ENCODE measurements around the gene LPP. TPM values are rescaled to one million over a fixed set of nuclear protein-coding genes. Genes with fewer than 3 reads are reported as not detected.

LPP gene
- total RNA-seq, 1 experiment from 2014 or later, result 148 TPM

- Histone ChIP-seq H3K4me1 (replicated peaks; ENCODE audit: insufficient read depth) (no peaks in the 10 kb centered on the region), H2AFZ (no peak overlapping the region), H3F3A (ENCODE audit: insufficient read depth, low read depth) (no peaks in the 10 kb centered on the region), H3K9me2 (ENCODE audit: insufficient read depth) (no peaks in the 10 kb centered on the region), H3K79me2 (ENCODE audit: low read depth) (no peaks in the 10 kb centered on the region; the same call in 1 of the 2 replicates), H3K9me3 (ENCODE audit: insufficient read depth, low read depth) (no peaks in the 10 kb centered on the region), H3K36me3 (ENCODE audit: low read depth) (peaks cover 7% of the 10 kb centered on the region; the same call in 1 of the 2 replicates), H3K27me3 (ENCODE audit: insufficient read depth, low read depth) (no peaks in the 10 kb centered on the region), H4K20me1 (ENCODE audit: insufficient read depth) (no peaks in the 10 kb centered on the region), H3K27ac (no peak overlapping the region), H3K4me2 (no peak overlapping the region), H3K4me3 (no peak overlapping the region)
- intact Hi-C loops (cut with micrococcal nuclease; ENCODE audit: unreplicated experiment), result no loop called here
- ChIA-PET CTCF (no interaction called here), POLR2A (ENCODE audit: unreplicated experiment) (no interaction called here)
- no peak for DNase-seq
- TF ChIP-seq CTCF (conservative IDR thresholded peaks at IDR 0.05) (no peak), EZH2 (IDR thresholded peaks at IDR 0.05; ENCODE audit: low read depth) (no peak)
- BruUV-seq (replicated peaks), result no TSS peak
Observed at GRCh38 chr3:188211476-188211875, 57.5 kb downstream of the LPP start.

- H4K20me1 ChIP-seq (ENCODE audit: insufficient read depth), result no peaks in the 10 kb centered on the region
- H3K27me3 ChIP-seq (ENCODE audit: insufficient read depth, low read depth), result no peaks in the 10 kb centered on the region
- no peak overlapping the region for H3K4me3 ChIP-seq
- no TSS peak for BruUV-seq (replicated peaks)
- ChIA-PET POLR2A (ENCODE audit: unreplicated experiment) (no interaction called here), CTCF (no interaction called here)
- DNase-seq, result no peak
- H3K4me2 ChIP-seq, result no peak overlapping the region
- H3K27ac ChIP-seq, result no peak overlapping the region
- peaks cover 7% of the 10 kb centered on the region; the same call in 1 of the 2 replicates for H3K36me3 ChIP-seq (ENCODE audit: low read depth)
- no peak for TF ChIP-seq EZH2 (IDR thresholded peaks at IDR 0.05; ENCODE audit: low read depth)
- no peak for TF ChIP-seq CTCF (conservative IDR thresholded peaks at IDR 0.05)
- peaks cover 3% of the 10 kb centered on the region; the same call in 1 of the 2 replicates for H3K79me2 ChIP-seq (ENCODE audit: low read depth)
- no peaks in the 10 kb centered on the region for H3K4me1 ChIP-seq (replicated peaks; ENCODE audit: insufficient read depth)
- no peaks in the 10 kb centered on the region for H3F3A ChIP-seq (ENCODE audit: insufficient read depth, low read depth)
- intact Hi-C loops (cut with micrococcal nuclease; ENCODE audit: unreplicated experiment), result no loop called here
- H3K9me2 ChIP-seq (ENCODE audit: insufficient read depth), result no peaks in the 10 kb centered on the region
- H3K9me3 ChIP-seq (ENCODE audit: insufficient read depth, low read depth), result no peaks in the 10 kb centered on the region
- H2AFZ ChIP-seq, result no peak overlapping the region
Observed at GRCh38 chr3:188212308-188212969, 58.5 kb downstream of the LPP start.

GRCh38 chr3:188214442-188214841 is 60.5 kb downstream of the LPP start:
- no peaks in the 10 kb centered on the region for H3K36me3 ChIP-seq (ENCODE audit: low read depth)
- H3K27ac ChIP-seq, result no peak overlapping the region
- DNase-seq, result no peak
- TF ChIP-seq EZH2 (IDR thresholded peaks at IDR 0.05; ENCODE audit: low read depth) (no peak), CTCF (conservative IDR thresholded peaks at IDR 0.05) (no peak)
- H3F3A ChIP-seq (ENCODE audit: insufficient read depth, low read depth), result no peaks in the 10 kb centered on the region
- BruUV-seq (replicated peaks), result no TSS peak
- no peaks in the 10 kb centered on the region for H3K27me3 ChIP-seq (ENCODE audit: insufficient read depth, low read depth)
- H3K4me2 ChIP-seq, result no peak overlapping the region
- CTCF ChIA-PET, result no interaction called here
- H3K4me3 ChIP-seq, result no peak overlapping the region
- H3K4me1 ChIP-seq (replicated peaks; ENCODE audit: insufficient read depth), result no peaks in the 10 kb centered on the region
- intact Hi-C loops (cut with micrococcal nuclease; ENCODE audit: unreplicated experiment), result no loop called here
- POLR2A ChIA-PET (ENCODE audit: unreplicated experiment), result interaction anchor here (0.7 kb wide), 1 partner anchor 541 kb away, joined by 8 read pairs; no protein-coding TSS in a partner anchor
- H2AFZ ChIP-seq, result no peak overlapping the region
- no peaks in the 10 kb centered on the region for H4K20me1 ChIP-seq (ENCODE audit: insufficient read depth)
- no peaks in the 10 kb centered on the region for H3K9me2 ChIP-seq (ENCODE audit: insufficient read depth)
- 0 out of 2 replicates have a peak, but pooled peaks cover 7% of the 10 kb centered on the region for H3K79me2 ChIP-seq (ENCODE audit: low read depth)
- H3K9me3 ChIP-seq (ENCODE audit: insufficient read depth, low read depth), result no peaks in the 10 kb centered on the region

Measured in PC-9 (cell line).